Common myeloid progenitor, CD34-positive (primary cell): ENCODE measurements around the gene LOXL1.
"Not testable (repeated sequence)": the region's sequence is repeated elsewhere in the genome, so short reads cannot be mapped to it uniquely, and the experiment has no call there.

Experiments used
- CTCF ChIA-PET: fragments of 350-600 bp; sonication (Branson Sonifier 250); formaldehyde crosslinking; loops from one replicate; lab custom pipeline; 2021; ENCODE audit warnings: antibody characterized with exemption; lab: Charles Lee
- POLR2A ChIA-PET: fragments of 350-600 bp; sonication (Branson Sonifier 250); formaldehyde crosslinking; loops from one replicate; lab custom pipeline; 2021; ENCODE audit warnings: antibody characterized with exemption; lab: Charles Lee
- DNase-seq, 3 donors: peaks; one replicate each; pipeline versions ENCODE4 v3.0.0 to v3.0.0-alpha.2; 2013
- H3K27ac ChIP-seq, 2 experiments: 1 replicate in 1 of 2; 2 replicates in 1 of 2; pipeline ENCODE4 v1.7.0; 2013; ENCODE audit warnings: inconsistent platforms in 2 of 2, low read length in 2 of 2, mild to moderate bottlenecking in 2 of 2, low read depth in 1 of 2, moderate library complexity in 1 of 2; ENCODE audit not compliant: severe bottlenecking in 2 of 2, insufficient read depth in 1 of 2, poor library complexity in 1 of 2
- H3K27me3 ChIP-seq, 5 experiments: replicated peaks in 2 of 5; 1 replicate in 3 of 5; 2 replicates in 2 of 5; pipeline versions ENCODE4 v1.6.1 to v1.7.0; 2013; ENCODE audit warnings: low read length in 4 of 5, mild to moderate bottlenecking in 2 of 5, moderate library complexity in 2 of 5, inconsistent platforms in 1 of 5; ENCODE audit not compliant: insufficient read depth in 5 of 5, control insufficient read depth in 4 of 5
- H3K36me3 ChIP-seq, 4 experiments: 1 replicate in 2 of 4; 2 replicates in 2 of 4; pipeline versions ENCODE4 v1.6.1 to v1.7.0; 2013; ENCODE audit warnings: low read length in 3 of 4, control low read depth in 1 of 4, mild to moderate bottlenecking in 1 of 4; ENCODE audit not compliant: control insufficient read depth in 4 of 4, insufficient read depth in 4 of 4
- H3K4me1 ChIP-seq, 4 experiments: 1 replicate in 3 of 4; 2 replicates in 1 of 4; pipeline versions ENCODE4 v1.6.1 to v1.7.1; 2013; ENCODE audit warnings: low read length in 3 of 4, mild to moderate bottlenecking in 3 of 4, control low read depth in 1 of 4, inconsistent platforms in 1 of 4, moderate library complexity in 1 of 4; ENCODE audit not compliant: control insufficient read depth in 4 of 4, insufficient read depth in 4 of 4; ENCODE audit errors: control extremely low read depth in 1 of 4
- H3K4me3 ChIP-seq, 7 experiments: 1 replicate in 4 of 7; 2 replicates in 3 of 7; pipeline versions ENCODE4 v1.5.1 to v1.7.0; 2013; ENCODE audit warnings: mild to moderate bottlenecking in 7 of 7, low read length in 6 of 7, moderate library complexity in 6 of 7, inconsistent platforms in 2 of 7, low read depth in 2 of 7, control low read depth in 1 of 7; ENCODE audit not compliant: insufficient read depth in 4 of 7, control insufficient read depth in 1 of 7; ENCODE audit errors: extremely low read depth in 1 of 7
- H3K9me3 ChIP-seq, 5 experiments: 1 replicate in 4 of 5; 2 replicates in 1 of 5; pipeline versions ENCODE4 v1.6.1 to v1.7.1; 2013; ENCODE audit warnings: low read length in 4 of 5, mild to moderate bottlenecking in 2 of 5, inconsistent platforms in 1 of 5, low read depth in 1 of 5, moderate library complexity in 1 of 5; ENCODE audit not compliant: control insufficient read depth in 4 of 5, insufficient read depth in 2 of 5; ENCODE audit errors: control extremely low read depth in 1 of 5
- WGBS: methylation state at CpG from one replicate; pipeline ENCODE4 v1.1.5; 2013; ENCODE audit not compliant: insufficient coverage; 5-methylcytosine and 5-hydroxymethylcytosine counted together

Gene LOXL1

GRCh38 chr15:73937726-73938125, 11.5 kb downstream of the LOXL1 start:
- H3K4me3 ChIP-seq: no peak overlapping the region
- H3K27ac ChIP-seq: no peak overlapping the region
- no peaks in the 10 kb centered on the region for H3K9me3 ChIP-seq
- POLR2A ChIA-PET: no interaction called here
- no peaks in the 10 kb centered on the region for H3K27me3 ChIP-seq
- 100% methylated on average over 9 of the region's 11 CpGs for WGBS
- H3K4me1 ChIP-seq: peaks cover 0 to 50% (median 38%) of the 10 kb centered on the region in 4 experiments
- DNase-seq: no peak
- CTCF ChIA-PET: interaction anchor here (0.6 to 7.7 kb wide), 6 partner anchors 8 to 198 kb away, joined by 3 to 50 read pairs (median 4); partner anchors contain the start of gene LOXL1
- no peaks in the 10 kb centered on the region for H3K36me3 ChIP-seq

GRCh38 chr15:73938516-73938915, 12.3 kb downstream of the LOXL1 start:
- WGBS: 100% methylated on average over 8 of the region's 8 CpGs
- H3K9me3 ChIP-seq, H3K27ac ChIP-seq, H3K4me3 ChIP-seq, POLR2A ChIA-PET, DNase-seq, H3K36me3 ChIP-seq, H3K27me3 ChIP-seq: not testable (repeated sequence)
- CTCF ChIA-PET: interaction anchor here (0.6 to 7.7 kb wide), 6 partner anchors 9 to 197 kb away, joined by 3 to 50 read pairs (median 4); no protein-coding TSS in a partner anchor
- peaks cover 0 to 45% (median 37%) of the 10 kb centered on the region in 4 experiments for H3K4me1 ChIP-seq

GRCh38 chr15:73939138-73939537, 12.9 kb downstream of the LOXL1 start:
- no peaks in the 10 kb centered on the region for H3K27me3 ChIP-seq
- peaks cover 0 to 40% (median 37%) of the 10 kb centered on the region in 4 experiments for H3K4me1 ChIP-seq
- CTCF ChIA-PET: interaction anchor here (1.4 to 1.7 kb wide), 3 partner anchors 11 to 65 kb away, joined by 3 to 4 read pairs (median 4); no protein-coding TSS in a partner anchor

GRCh38 chr15:73940061-73940981, 14.1 kb downstream of the LOXL1 start:
- 82% methylated on average over 7 of the region's 8 CpGs for WGBS
- H3K36me3 ChIP-seq: no peaks in the 10 kb centered on the region
- peaks cover 0 to 41% (median 38%) of the 10 kb centered on the region in 4 experiments for H3K4me1 ChIP-seq
- H3K27ac ChIP-seq: no peak overlapping the region
- POLR2A ChIA-PET: no interaction called here
- CTCF ChIA-PET: interaction anchor here (1.1 to 1.7 kb wide), 5 partner anchors 10 to 66 kb away, joined by 3 to 8 read pairs (median 4); no protein-coding TSS in a partner anchor
- no peak overlapping the region for H3K4me3 ChIP-seq
- DNase-seq: no peak
- H3K9me3 ChIP-seq: no peaks in the 10 kb centered on the region
- no peaks in the 10 kb centered on the region for H3K27me3 ChIP-seq

More at GRCh38 chr15:73939138-73939537, 12.9 kb downstream of the LOXL1 start:
- Histone ChIP-seq H3K27ac (no peak overlapping the region), H3K4me3 (no peak overlapping the region), H3K36me3 (no peaks in the 10 kb centered on the region), H3K9me3 (no peaks in the 10 kb centered on the region)
- 94% methylated on average over 2 of the region's 4 CpGs for WGBS
- DNase-seq: no peak
- POLR2A ChIA-PET: no interaction called here

GRCh38 chr15:73941044-73941443, 14.8 kb downstream of the LOXL1 start:
- Histone ChIP-seq H3K9me3 (no peaks in the 10 kb centered on the region), H3K4me3 (no peak overlapping the region), H3K27ac (no peak overlapping the region), H3K36me3 (no peaks in the 10 kb centered on the region), H3K27me3 (no peaks in the 10 kb centered on the region), H3K4me1 (peaks cover 0 to 39% (median 38%) of the 10 kb centered on the region in 4 experiments)
- DNase-seq: no peak
- ChIA-PET CTCF (interaction anchor here (1.1 to 1.3 kb wide), 2 partner anchors 10 to 13 kb away, joined by 5 to 8 read pairs; no protein-coding TSS in a partner anchor), POLR2A (no interaction called here)
- no CpG with 5 or more reads among the region's 1 CpG for WGBS

GRCh38 chr15:73941449-73941848, 15.2 kb downstream of the LOXL1 start:
- Histone ChIP-seq H3K4me1 (peaks cover 0 to 39% (median 38%) of the 10 kb centered on the region in 4 experiments), H3K4me3 (no peak overlapping the region), H3K9me3 (no peaks in the 10 kb centered on the region), H3K27me3 (no peaks in the 10 kb centered on the region), H3K36me3 (no peaks in the 10 kb centered on the region), H3K27ac (no peak overlapping the region)
- WGBS: 100% methylated on average over 1 of the region's 3 CpGs
- ChIA-PET POLR2A (no interaction called here), CTCF (interaction anchor here (1.1 to 1.3 kb wide), 2 partner anchors 10 to 13 kb away, joined by 5 to 8 read pairs; no protein-coding TSS in a partner anchor)
- no peak for DNase-seq
